Mucosa of descending colon (tissue), 3 donors: Measurements from ENCODE around the gene RAD51AP1. TPM values are rescaled to one million over a fixed set of nuclear protein-coding genes. Genes with fewer than 3 reads are reported as not detected.

Experiments
- ATAC-seq: fragments of 200-7000 bp; cut with Tn5 transposase; one replicate; pipeline ENCODE4 v1.9.1; 2020; ENCODE audit warnings: mild to moderate bottlenecking, moderate library complexity
- DNase-seq, 3 donors: peaks; one replicate each; pipeline ENCODE4 v3.0.0-alpha.2; 2020
- H3K36me3 ChIP-seq: fragments of 200-600 bp; one replicate; pipeline ENCODE4 v1.8.0; 2021; ENCODE audit warnings: low read depth, mild to moderate bottlenecking
- H3K4me1 ChIP-seq: fragments of 200-600 bp; one replicate; pipeline ENCODE4 v1.8.0; 2021; ENCODE audit warnings: low read depth, mild to moderate bottlenecking
- H3K4me3 ChIP-seq: fragments of 200-600 bp; one replicate; pipeline ENCODE4 v1.8.0; 2021; ENCODE audit warnings: mild to moderate bottlenecking
- H3K9me3 ChIP-seq: fragments of 200-600 bp; one replicate; pipeline ENCODE4 v1.8.0; 2021; ENCODE audit warnings: mild to moderate bottlenecking
- intact Hi-C, 2 donors: fragments of 100-400 bp; cut with DNase I in 1 of 2; cut with micrococcal nuclease in 1 of 2; formaldehyde crosslinking; loops; one replicate each; pipeline versions ENCODE4 v1.11.0 to v1.11.1; 2022; cut with DNase I, micrococcal nuclease
- total RNA-seq, 3 donors: library from RNA; stranded (reverse); fragmentation: NEBNext Ultra II Directional in 2 of 3; extraction: Animal tissue kit (Norgen Biotek cat#: 25700) in 2 of 3; gene quantifications; one replicate each; pipeline versions ENCODE4 v1.2.1 to v1.2.4, GENCODE V29; 2021 to 2023
- TF ChIP-seq, protein P1 (sequence below): fragments of 200-600 bp; IDR thresholded peaks from one replicate; pipeline ENCODE4 v1.8.0; 2022; ENCODE audit warnings: antibody characterized with exemption, mild to moderate bottlenecking
- donor health status: DM: no; HTN: no; CAD: no; lungs with moderate emphysema.
- donor health status: DM: no; HTN: no; CAD: no.
- donor health status: DM: no; HTN: yes; CAD: no.

The RAD51AP1 gene
- total RNA-seq, 3 donors from 2014 or later: 2.2 to 13.3 (median 4.4) TPM

DNA sequence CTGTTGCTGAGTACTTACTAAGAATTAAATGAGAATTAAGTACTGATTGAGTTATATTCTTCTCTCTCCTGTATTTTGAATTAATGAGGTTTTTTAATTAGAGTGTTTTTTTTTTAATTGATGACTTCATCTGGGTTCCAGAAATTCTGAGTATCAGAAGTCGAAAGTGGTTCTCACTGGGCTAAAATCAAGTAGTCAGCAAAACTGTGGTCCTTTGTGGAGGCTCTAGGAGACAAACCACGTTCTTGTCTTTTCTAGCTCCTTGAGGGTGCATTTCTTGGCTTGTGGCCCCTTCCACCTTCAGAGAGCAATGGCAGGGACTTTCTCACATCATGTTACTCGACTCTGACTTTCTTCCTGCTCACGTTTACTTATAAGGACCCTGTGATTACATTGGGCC lies 15.3 kb downstream of the RAD51AP1 start:
- intact Hi-C loops: no loop called here
- H3K4me1 ChIP-seq: no peaks in the 10 kb centered on the region
- H3K36me3 ChIP-seq: no peaks in the 10 kb centered on the region
- DNase-seq (no peak), ATAC-seq (no peak)
- TF ChIP-seq, protein P1, sequence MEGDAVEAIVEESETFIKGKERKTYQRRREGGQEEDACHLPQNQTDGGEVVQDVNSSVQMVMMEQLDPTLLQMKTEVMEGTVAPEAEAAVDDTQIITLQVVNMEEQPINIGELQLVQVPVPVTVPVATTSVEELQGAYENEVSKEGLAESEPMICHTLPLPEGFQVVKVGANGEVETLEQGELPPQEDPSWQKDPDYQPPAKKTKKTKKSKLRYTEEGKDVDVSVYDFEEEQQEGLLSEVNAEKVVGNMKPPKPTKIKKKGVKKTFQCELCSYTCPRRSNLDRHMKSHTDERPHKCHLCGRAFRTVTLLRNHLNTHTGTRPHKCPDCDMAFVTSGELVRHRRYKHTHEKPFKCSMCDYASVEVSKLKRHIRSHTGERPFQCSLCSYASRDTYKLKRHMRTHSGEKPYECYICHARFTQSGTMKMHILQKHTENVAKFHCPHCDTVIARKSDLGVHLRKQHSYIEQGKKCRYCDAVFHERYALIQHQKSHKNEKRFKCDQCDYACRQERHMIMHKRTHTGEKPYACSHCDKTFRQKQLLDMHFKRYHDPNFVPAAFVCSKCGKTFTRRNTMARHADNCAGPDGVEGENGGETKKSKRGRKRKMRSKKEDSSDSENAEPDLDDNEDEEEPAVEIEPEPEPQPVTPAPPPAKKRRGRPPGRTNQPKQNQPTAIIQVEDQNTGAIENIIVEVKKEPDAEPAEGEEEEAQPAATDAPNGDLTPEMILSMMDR: no peak
- H3K9me3 ChIP-seq: no peaks in the 10 kb centered on the region
- H3K4me3 ChIP-seq: no peak overlapping the region

GRCh38 chr12:4555804-4556203 lies 17.1 kb downstream of the RAD51AP1 start:
- H3K4me1 ChIP-seq: no peaks in the 10 kb centered on the region
- no peaks in the 10 kb centered on the region for H3K9me3 ChIP-seq
- intact Hi-C loops: no loop called here
- DNase-seq (no peak), ATAC-seq (no peak)
- H3K4me3 ChIP-seq: no peak overlapping the region
- H3K36me3 ChIP-seq: no peaks in the 10 kb centered on the region
- TF ChIP-seq, protein P1: no peak

DNA sequence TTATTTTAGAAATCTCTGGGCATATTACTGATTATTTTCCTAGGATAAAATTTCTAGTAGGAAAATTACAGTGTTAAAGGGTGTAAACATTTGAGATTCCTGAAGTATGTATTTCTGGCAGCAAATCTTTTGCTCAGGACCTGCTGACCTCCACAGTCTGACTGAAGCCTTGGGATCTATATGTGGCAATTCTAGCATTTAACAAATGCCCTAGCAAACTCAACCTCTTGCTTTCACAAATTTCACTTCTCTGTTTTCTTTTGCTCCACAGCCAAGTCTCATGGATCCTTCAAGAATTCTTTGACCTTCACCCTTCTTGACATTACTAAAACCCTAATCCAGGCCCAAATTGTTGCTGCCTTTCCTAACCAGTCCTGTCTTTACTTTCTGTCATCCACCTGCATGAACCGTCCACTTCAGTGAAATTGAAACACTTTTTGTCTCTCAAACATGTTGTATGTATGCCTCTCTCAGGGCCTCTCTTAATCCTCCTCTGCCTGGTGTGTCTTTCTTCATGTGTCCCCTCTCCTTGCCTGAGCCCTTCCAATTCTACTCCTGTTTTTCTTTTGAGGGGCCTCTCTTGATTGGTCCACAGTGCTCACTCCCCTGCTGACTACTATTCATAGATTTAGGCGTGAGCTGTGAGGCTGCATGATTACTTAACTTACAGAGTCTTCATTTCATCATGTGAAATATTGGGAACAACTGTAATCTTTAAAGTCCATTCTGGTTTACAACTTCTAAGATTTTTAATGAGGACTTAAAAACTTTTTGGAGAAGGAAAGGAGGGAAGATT lies 18.2 kb downstream of the RAD51AP1 start:
- H3K9me3 ChIP-seq: no peaks in the 10 kb centered on the region
- intact Hi-C loops: no loop called here
- ATAC-seq (no peak), DNase-seq (no peak)
- no peaks in the 10 kb centered on the region for H3K36me3 ChIP-seq
- peaks cover 6% of the 10 kb centered on the region for H3K4me1 ChIP-seq
- TF ChIP-seq, protein P1: no peak
- no peak overlapping the region for H3K4me3 ChIP-seq

DNA sequence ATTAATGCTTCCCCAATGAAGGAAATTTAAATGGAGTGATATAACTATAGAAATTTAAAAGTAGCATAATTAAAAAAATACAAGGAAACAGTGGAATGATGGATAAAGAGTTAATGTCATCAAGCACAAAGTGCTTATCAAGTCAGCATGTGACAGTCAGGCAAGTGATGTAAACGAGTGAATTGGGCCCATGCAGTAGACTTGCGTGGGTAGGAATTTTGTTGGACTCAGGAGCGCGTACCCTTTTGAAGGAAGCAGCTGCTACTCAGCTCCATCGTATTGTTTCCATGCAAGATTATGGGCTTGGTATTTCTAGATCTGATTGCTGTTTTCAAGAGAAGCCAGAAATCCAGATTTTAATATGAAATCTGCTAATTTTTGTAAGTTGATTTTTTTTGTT lies 18.9 kb downstream of the RAD51AP1 start:
- H3K9me3 ChIP-seq: no peaks in the 10 kb centered on the region

DNA sequence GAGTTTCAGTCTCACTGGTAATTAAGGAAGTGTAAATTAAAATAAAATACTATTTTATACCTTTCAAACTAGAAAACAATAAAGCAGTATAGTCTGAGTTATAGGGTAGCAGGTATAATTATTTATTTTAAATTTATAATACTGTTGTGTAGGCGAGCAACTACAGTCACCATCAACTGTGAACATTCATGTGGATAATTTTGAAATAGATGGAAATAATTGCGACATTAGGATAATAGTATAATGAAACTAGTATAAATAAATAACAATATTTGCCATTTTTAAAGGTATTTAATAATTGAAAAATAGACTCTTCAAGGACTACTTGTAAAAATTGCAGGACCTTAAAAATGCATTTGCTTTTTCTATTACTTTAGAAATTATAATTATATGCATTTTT lies 19.5 kb downstream of the RAD51AP1 start:
- DNase-seq (no peak), ATAC-seq (no peak)
- TF ChIP-seq, protein P1: no peak

More for the DNA sequence above, 18.9 kb downstream of the RAD51AP1 start:
- no peak for DNase-seq
- TF ChIP-seq, protein P1: no peak
- no peak for ATAC-seq
- intact Hi-C loops: no loop called here
- Histone ChIP-seq H3K4me3 (no peak overlapping the region), H3K36me3 (no peaks in the 10 kb centered on the region), H3K4me1 (peaks cover 12% of the 10 kb centered on the region)

More for the DNA sequence above, 19.5 kb downstream of the RAD51AP1 start:
- Histone ChIP-seq H3K36me3 (no peaks in the 10 kb centered on the region), H3K9me3 (no peaks in the 10 kb centered on the region), H3K4me1 (peaks cover 12% of the 10 kb centered on the region), H3K4me3 (no peak overlapping the region)
- intact Hi-C loops: no loop called here
